Lung microvascular endothelial cell (primary cell): ENCODE measurements around the gene BDKRB2. TPM values are rescaled to one million over a fixed set of nuclear protein-coding genes. Genes with fewer than 3 reads are reported as not detected.
A peak's percentile ranks its signal among the peaks of the same experiment; 100 is the strongest.
"Not testable (repeated sequence)": the region's sequence is repeated elsewhere in the genome, so short reads cannot be mapped to it uniquely, and the experiment has no call there.

Experiments
- DNase-seq, 2 donors: peaks; one replicate each; pipeline versions ENCODE4 v3.0.0 to v3.0.0-alpha.2; 2010; ENCODE audit warnings: low read depth in 2 of 2
- total RNA-seq: library from RNA; depleted of rRNA; stranded (reverse); fragments of >200 nt; gene quantifications from 2 replicates; pipeline ENCODE4 v1.2.1, GENCODE V29; 2014

BDKRB2 gene
- total RNA-seq, 1 donor from 2014 or later = under 0.01 TPM

DNA sequence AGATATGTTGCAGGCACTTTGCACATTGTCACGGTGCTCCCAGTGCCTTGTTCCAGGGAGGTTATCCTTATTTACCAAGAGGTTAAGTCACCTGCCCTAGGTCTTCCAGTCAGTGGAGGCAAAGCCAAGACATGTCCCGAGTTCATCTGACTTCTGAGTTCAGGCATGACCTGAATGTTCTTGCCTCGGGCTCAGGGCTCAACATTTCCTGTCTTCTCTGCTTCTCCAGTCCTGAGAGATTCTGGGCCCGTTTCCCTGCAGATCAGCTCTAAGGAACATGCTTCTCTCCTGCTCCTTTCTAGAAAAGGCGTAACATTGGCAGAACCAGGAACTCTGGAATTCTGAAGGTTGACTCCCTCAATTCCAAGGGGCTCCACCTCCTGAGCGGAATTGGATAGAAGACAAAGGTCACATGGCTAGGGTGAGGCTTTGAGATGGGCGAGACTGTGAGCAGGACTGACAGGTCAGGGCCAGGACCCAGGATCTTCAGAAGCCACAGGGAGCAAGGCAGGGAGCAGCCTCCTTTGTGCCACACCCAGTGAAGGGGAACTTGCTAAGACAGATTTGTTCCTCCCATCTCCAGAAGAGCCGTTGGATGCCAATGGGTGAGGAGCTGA is 19.9 kb downstream of the BDKRB2 start:
- no peak for DNase-seq

- DNase-seq = no peak
Observed at GRCh38 chr14:96225213-96225612, 20.6 kb downstream of the BDKRB2 start.

- no peak for DNase-seq
Observed at GRCh38 chr14:96225745-96226151, 21.1 kb downstream of the BDKRB2 start.

DNA sequence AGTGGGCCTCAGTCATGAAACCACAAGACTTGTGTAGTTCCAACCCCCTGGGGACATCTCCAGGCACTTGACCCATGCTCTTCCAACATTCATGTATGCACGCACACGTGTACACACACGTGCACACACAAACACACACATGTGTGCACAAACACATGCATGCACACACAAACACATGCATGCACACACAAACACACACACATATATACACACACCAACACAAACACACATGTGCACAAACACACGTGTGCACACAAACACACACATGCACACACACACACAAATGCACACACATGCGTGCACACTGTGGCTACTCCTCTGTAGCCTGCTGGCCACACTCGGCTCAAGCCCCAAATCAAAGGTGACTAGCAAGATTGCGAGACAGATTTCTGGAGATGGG is 22.8 kb downstream of the BDKRB2 start:
- DNase-seq = no peak

DNA sequence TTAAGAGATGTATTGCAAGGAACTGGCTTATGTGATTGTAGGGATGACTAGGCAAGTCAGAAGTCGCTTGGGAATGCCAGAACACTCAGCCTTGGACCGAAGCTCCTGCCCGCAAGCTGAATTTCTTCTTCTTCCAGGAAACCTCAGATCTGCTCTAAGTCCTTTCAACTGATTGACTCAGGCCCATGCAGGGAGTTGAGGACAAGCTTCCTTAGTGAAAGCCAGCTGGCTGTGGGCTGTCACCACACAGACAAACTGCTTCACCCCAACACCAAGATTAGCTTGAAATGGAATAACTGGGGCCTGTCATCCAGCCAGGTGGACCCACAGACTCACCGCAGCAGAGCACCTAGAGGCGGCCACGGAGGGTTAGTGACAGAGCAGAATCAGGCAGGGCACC is 24.7 kb downstream of the BDKRB2 start:
- no peak for DNase-seq

- no peak for DNase-seq
Observed at GRCh38 chr14:96231056-96231455, 26.4 kb downstream of the BDKRB2 start.

GRCh38 chr14:96231526-96232130 is 27.0 kb downstream of the BDKRB2 start:
- no peak for DNase-seq

- no peak for DNase-seq
Observed at GRCh38 chr14:96232506-96232905, 27.9 kb downstream of the BDKRB2 start.

GRCh38 chr14:96233661-96234060 is 29.0 kb downstream of the BDKRB2 start:
- no peak for DNase-seq

DNA sequence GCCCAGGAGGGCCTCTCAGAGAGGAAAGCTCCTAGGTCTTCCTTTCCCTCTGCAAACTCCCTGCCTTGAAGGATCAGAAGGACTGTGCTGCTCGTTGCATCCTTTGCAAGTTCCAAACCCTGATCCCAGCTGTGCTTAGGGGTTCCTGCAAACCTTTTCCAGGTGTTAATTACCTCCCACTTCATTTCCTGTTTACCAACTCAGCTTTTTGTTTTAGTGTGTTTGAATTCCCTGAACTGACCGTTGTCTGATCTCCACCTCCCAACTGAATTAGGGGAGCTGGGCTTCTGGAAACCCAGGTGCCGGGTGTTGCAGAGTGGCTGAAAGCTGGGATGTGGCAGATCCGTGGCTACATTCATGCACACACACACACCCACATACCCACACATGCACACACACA is 30.8 kb downstream of the BDKRB2 start:
- DNase-seq = no peak

- DNase-seq = no peak
Observed at GRCh38 chr14:96237641-96238040, 33.0 kb downstream of the BDKRB2 start.

DNA sequence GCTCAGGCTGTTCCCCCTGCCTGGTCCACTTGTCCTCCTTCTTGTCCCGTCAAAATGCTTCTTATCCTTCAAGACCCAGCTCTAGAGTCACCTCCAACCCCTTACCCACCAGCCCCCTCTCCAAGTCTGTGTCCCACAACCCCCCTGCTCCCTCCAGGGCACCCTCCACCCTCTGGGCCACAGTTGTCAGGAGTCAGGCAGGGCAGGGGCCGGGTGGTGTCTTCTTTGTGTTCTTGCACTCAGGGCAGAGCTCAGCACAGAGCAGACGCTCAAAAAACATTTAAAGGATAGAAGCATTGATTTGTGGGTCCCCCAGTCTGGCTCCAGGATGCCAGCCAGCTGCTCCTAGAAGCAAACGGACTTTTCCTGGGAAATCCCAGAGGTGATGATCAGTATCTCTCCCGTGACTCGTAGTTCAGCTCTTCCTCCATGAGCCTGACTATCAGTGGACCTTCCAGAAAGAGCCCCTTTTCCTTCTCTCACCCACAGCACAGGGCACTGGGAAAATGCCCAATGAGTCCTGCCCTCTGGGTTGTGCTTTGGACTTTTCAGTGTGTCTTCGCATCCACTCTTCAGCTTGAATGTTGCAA is 34.1 kb downstream of the BDKRB2 start:
- DNase-seq = no peak

DNA sequence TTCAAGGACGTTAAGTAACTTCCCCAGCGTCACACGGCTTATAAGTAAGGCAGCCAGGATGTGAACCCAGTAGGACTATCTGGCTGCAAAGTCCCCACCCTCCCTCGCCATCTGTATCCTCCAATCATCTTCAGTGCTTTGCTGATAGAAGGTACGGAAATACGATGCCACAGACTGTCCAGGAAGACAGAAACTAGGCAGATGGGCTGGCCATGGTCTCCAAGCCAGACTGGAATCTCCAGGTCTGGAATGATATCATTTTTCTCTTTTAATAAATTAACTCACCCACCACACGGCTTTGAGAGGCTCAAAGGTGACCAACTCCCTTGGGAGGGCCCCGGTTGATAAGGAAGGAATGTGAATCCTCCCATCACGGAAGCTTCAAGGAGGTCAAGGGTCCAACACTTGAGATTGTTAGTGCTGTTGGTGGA is 35.1 kb downstream of the BDKRB2 start:
- no peak for DNase-seq

DNA sequence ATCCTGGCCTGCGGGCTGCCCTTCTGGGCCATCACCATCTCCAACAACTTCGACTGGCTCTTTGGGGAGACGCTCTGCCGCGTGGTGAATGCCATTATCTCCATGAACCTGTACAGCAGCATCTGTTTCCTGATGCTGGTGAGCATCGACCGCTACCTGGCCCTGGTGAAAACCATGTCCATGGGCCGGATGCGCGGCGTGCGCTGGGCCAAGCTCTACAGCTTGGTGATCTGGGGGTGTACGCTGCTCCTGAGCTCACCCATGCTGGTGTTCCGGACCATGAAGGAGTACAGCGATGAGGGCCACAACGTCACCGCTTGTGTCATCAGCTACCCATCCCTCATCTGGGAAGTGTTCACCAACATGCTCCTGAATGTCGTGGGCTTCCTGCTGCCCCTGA is 36.0 kb downstream of the BDKRB2 start:
- no peak for DNase-seq

DNA sequence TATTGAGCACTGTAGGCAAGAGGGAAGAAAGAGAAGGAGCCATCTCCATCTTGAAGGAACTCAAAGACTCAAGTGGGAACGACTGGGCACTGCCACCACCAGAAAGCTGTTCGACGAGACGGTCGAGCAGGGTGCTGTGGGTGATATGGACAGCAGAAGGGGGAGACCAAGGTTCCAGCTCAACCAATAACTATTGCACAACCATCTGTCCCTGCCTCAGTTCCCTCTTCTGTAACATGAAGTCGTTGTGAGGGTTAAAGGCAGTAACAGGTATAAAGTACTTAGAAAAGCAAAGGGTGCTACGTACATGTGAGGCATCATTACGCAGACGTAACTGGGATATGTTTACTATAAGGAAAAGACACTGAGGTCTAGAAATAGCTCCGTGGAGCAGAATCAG is 37.5 kb downstream of the BDKRB2 start:
- no peak for DNase-seq

DNA sequence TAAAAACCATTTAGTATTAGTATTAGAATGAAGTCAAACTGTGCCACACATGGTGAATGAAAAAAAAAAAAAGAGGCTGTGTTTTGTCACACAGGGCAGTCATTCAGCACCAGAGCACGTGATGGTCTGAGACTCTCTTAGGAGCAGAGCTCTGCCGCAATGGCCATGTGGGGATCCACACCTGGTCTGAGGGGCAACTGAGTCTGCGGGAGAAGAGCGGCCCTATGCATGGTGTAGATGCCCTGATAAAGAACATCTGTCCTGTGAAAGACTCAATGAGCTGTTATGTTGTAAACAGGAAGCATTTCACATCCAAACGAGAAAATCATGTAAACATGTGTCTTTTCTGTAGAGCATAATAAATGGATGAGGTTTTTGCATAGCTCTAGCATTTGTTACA is 39.1 kb downstream of the BDKRB2 start:
- DNase-seq = no peak

GRCh38 chr14:96245074-96245473 is 40.4 kb downstream of the BDKRB2 start:
- not testable (repeated sequence) for DNase-seq

GRCh38 chr14:96245710-96246538 is 41.3 kb downstream of the BDKRB2 start:
- no peak for DNase-seq

- peak in 1 of 2 donors; percentile 47 for DNase-seq
Observed at GRCh38 chr14:96246539-96246847, 41.9 kb downstream of the BDKRB2 start.

DNA sequence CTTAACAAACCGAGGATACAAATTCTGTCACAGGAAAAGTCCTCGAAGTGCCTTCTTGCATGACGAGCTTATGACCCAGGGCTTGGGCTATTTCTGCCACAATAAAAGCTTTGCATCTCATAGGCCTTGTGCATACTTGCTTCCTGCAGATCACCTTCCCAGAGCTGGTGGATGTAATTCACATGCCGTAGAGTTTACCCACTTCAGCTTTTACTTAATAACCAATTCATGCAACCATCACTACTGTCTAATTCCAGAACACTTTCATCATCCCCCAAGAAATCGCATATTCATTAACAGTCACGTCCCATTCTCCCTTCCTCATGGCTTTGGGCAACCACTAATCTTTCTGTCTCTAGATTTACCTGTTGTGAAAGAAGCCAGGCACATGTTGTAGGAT is 42.4 kb downstream of the BDKRB2 start:
- DNase-seq = no peak

GRCh38 chr14:96249029-96249428 is 44.4 kb downstream of the BDKRB2 start:
- DNase-seq = peak in 1 of 2 donors; percentile 24

DNA sequence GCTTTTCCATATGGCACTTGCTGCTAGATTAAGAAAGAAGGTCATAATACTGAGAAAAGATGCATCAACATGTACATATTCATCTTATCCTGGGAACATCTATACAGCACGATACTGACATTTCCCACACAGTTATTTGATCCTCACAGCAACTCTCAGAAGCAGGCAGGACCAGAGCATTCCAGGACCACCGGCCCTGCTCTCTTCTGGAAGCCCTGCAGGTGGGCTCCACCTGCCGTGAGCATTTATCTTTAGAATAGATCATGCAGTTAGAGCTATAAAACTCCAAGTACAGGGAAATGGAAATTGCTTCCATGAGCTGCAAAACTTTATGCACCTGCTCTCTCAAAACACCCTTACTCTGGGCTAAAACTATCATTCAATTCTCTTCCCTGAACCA is 45.8 kb downstream of the BDKRB2 start:
- no peak for DNase-seq
